K562 (cell line): ENCODE results near the gene ADGRL3. TPM values are rescaled to one million over a fixed set of nuclear protein-coding genes. Genes with fewer than 3 reads are reported as not detected.

Experiments used
- ATAC-seq: fragments of 200-7000 bp; cut with Tn5 transposase; 3 replicates; pipeline ENCODE4 v1.9.1; 2020; ENCODE audit warnings: moderate library complexity
- BruUV-seq: library from RNA; stranded (reverse); fragments of 400-500 nt; replicated peaks from 2 replicates; lab custom pipeline; 2021; lab: Mats Ljungman, UMichigan
- CTCF ChIA-PET: fragments of 300-600 bp; formaldehyde crosslinking; extraction: SDS; loops from one replicate; lab custom pipeline; 2021; ENCODE audit warnings: low intra/inter-chr PET ratio; lab: Yijun Ruan, JAX
- POLR2A ChIA-PET: fragments of 300-600, 350-650 bp; sonication (Branson Sonifier 250); formaldehyde crosslinking; extraction: SDS; loops from one replicate; lab custom pipeline; 2021; ENCODE audit warnings: antibody characterized with exemption, inconsistent platforms; lab: Yijun Ruan, JAX
- DNase-seq, 4 experiments: peaks; one replicate each; pipeline versions ENCODE4 v3.0.0 to v3.0.0-alpha.2; 2011 to 2018; ENCODE audit warnings: low spot score in 3 of 4, mixed read lengths in 3 of 4; ENCODE audit errors: extremely low read depth in 1 of 4
- FAIRE-seq: peaks from 2 replicates; lab custom pipeline; 2011; peaks lifted over from hg19 to GRCh38; lab: Jason Lieb, UNC
- H2AFZ ChIP-seq: 2 replicates; pipeline ENCODE4 v1.6.0; 2011; ENCODE audit warnings: low read depth, low read length, control low read depth, inconsistent platforms
- H3K27ac ChIP-seq: fragments of 200-600 bp; 3 replicates; pipeline ENCODE4 v1.8.0; 2011; ENCODE audit warnings: low read depth, mild to moderate bottlenecking, control low read depth, inconsistent platforms, low read length, moderate library complexity, mixed read lengths; ENCODE audit errors: extremely low read depth
- H3K27me3 ChIP-seq, 2 experiments: fragments of 300-600 bp in 1 of 2; 2 replicates in 1 of 2; 3 replicates in 1 of 2; pipeline versions ENCODE4 v1.6.0 to v1.8.0; 2011; ENCODE audit warnings: inconsistent platforms in 2 of 2, low read length in 2 of 2, mild to moderate bottlenecking in 1 of 2, mixed read lengths in 1 of 2, moderate library complexity in 1 of 2; ENCODE audit not compliant: control insufficient read depth in 2 of 2, insufficient read depth in 2 of 2
- H3K36me3 ChIP-seq: fragments of 300-600 bp; 3 replicates; pipeline ENCODE4 v1.8.0; 2011; ENCODE audit warnings: mild to moderate bottlenecking, low read length, inconsistent platforms; ENCODE audit not compliant: control insufficient read depth, insufficient read depth
- H3K4me1 ChIP-seq, 2 experiments: fragments of 200-600 bp in 1 of 2; replicated peaks in 1 of 2; 2 replicates in 1 of 2; 3 replicates in 1 of 2; pipeline versions ENCODE4 v1.5.1 to v1.8.0; 2011; ENCODE audit warnings: inconsistent platforms in 2 of 2, low read length in 2 of 2, mild to moderate bottlenecking in 1 of 2, mixed read lengths in 1 of 2, moderate library complexity in 1 of 2; ENCODE audit not compliant: control insufficient read depth in 2 of 2, insufficient read depth in 2 of 2
- H3K4me2 ChIP-seq: 2 replicates; pipeline ENCODE4 v1.6.1; 2011; ENCODE audit warnings: low read length, control low read depth, inconsistent platforms, mixed read lengths; ENCODE audit not compliant: insufficient read depth
- H3K4me3 ChIP-seq: fragments of 200-600 bp; sonication (generic), shearing (Covaris generic); 2 replicates; pipeline ENCODE4 v1.5.1; 2016; ENCODE audit warnings: control low read depth, inconsistent platforms
- H3K79me2 ChIP-seq: fragments of 200-600 bp; 3 replicates; pipeline ENCODE4 v1.8.0; 2011; ENCODE audit warnings: low read length, inconsistent platforms; ENCODE audit not compliant: control insufficient read depth, insufficient read depth
- H3K9ac ChIP-seq, 2 experiments: 2 replicates each; pipeline versions ENCODE4 v1.6.0 to v1.6.1; 2011; ENCODE audit warnings: low read depth in 2 of 2, low read length in 2 of 2, control low read depth in 1 of 2, inconsistent platforms in 1 of 2, mild to moderate bottlenecking in 1 of 2, mixed read lengths in 1 of 2; ENCODE audit not compliant: insufficient read depth in 1 of 2
- H3K9me1 ChIP-seq: one replicate; pipeline ENCODE4 v1.6.0; 2011; ENCODE audit warnings: inconsistent platforms, mild to moderate bottlenecking, low read length, moderate library complexity; ENCODE audit not compliant: control insufficient read depth, insufficient read depth
- H3K9me3 ChIP-seq: replicated peaks from 2 replicates; pipeline ENCODE4 v1.5.1; 2011; ENCODE audit warnings: low read depth, low read length, inconsistent platforms; ENCODE audit not compliant: control insufficient read depth, insufficient read depth
- H4K20me1 ChIP-seq: replicated peaks from 2 replicates; pipeline ENCODE4 v1.6.1; 2011; ENCODE audit warnings: low read length, inconsistent platforms, mixed read lengths; ENCODE audit not compliant: control insufficient read depth, insufficient read depth
- DMBX1 ChIP-seq: fragments of 250-450 bp; sonication (Bioruptor Pico); IDR thresholded peaks from 2 replicates; pipeline ENCODE4 v1.8.0; 2022; ENCODE audit warnings: inconsistent platforms, mild to moderate bottlenecking, moderate library complexity, borderline replicate concordance
- ILK ChIP-seq: fragments of 450-650 bp; IDR thresholded peaks from 2 replicates; pipeline ENCODE4 v1.6.1; 2016; ENCODE audit warnings: missing genetic modification characterization, low read depth, mild to moderate bottlenecking, missing compliant biosample characterization, moderate library complexity, borderline replicate concordance
- LARP7 ChIP-seq: fragments of 450-650 bp; IDR thresholded peaks from 2 replicates; pipeline ENCODE4 v1.6.1; 2016
- MAZ ChIP-seq, 2 experiments: fragments of 450-650 bp in 1 of 2; sonication (generic) in 1 of 2; formaldehyde crosslinking; IDR thresholded peaks in 1 of 2; conservative IDR thresholded peaks in 1 of 2; 2 replicates each; pipeline versions ENCODE4 v1.4.0 to v1.5.0; 2020; ENCODE audit warnings: mild to moderate bottlenecking in 1 of 2, missing genetic modification reagents in 1 of 2
- MED1 ChIP-seq: sonication (generic); formaldehyde crosslinking; IDR thresholded peaks from 2 replicates; pipeline ENCODE4 v1.8.1; 2023; ENCODE audit warnings: missing genetic modification reagents, borderline replicate concordance
- MIER1 ChIP-seq: fragments of 450-650 bp; IDR thresholded peaks from 2 replicates; pipeline ENCODE4 v1.6.1; 2016; ENCODE audit warnings: antibody characterized with exemption, mild to moderate bottlenecking, low read depth
- NCOA6 ChIP-seq: fragments of 450-650 bp; IDR thresholded peaks from 2 replicates; pipeline ENCODE4 v1.6.1; 2017; ENCODE audit warnings: mild to moderate bottlenecking
- NEUROD1 ChIP-seq: fragments of 150-350 bp; IDR thresholded peaks from 2 replicates; pipeline ENCODE4 v1.6.1; 2014; ENCODE audit warnings: borderline replicate concordance, low read length, low read depth; ENCODE audit not compliant: partially characterized antibody
- POLR2B ChIP-seq: fragments of 450-650 bp; IDR thresholded peaks from 2 replicates; pipeline ENCODE4 v1.6.1; 2018; ENCODE audit warnings: low read depth; ENCODE audit not compliant: partially characterized antibody
- RCOR1 ChIP-seq, 2 experiments: IDR thresholded peaks; 2 replicates each; pipeline ENCODE4 v1.6.1; 2012; ENCODE audit warnings: low read depth in 2 of 2, low read length in 2 of 2, borderline replicate concordance in 1 of 2, improper control_type of control experiment in 1 of 2
- SIN3A ChIP-seq, 2 experiments: fragments of 150-350 bp in 1 of 2; IDR thresholded peaks; 2 replicates each; pipeline ENCODE4 v1.6.1; 2011 to 2016; ENCODE audit warnings: borderline replicate concordance in 2 of 2, low read depth in 2 of 2, low read length in 2 of 2, mild to moderate bottlenecking in 2 of 2, moderate library complexity in 2 of 2; ENCODE audit not compliant: control insufficient read depth in 1 of 2
- SMARCB1 ChIP-seq: IDR thresholded peaks from 2 replicates; pipeline ENCODE4 v1.6.1; 2011; ENCODE audit warnings: improper control_type of control experiment, low read depth; ENCODE audit not compliant: insufficient read length
- USF2 ChIP-seq: sonication (generic); formaldehyde crosslinking; IDR thresholded peaks from 2 replicates; pipeline ENCODE4 v1.5.0; 2020; ENCODE audit warnings: missing genetic modification reagents
- ZFP1 ChIP-seq: fragments of 450-650 bp; formaldehyde crosslinking; IDR thresholded peaks from 2 replicates; pipeline ENCODE4 v1.4.0; 2020; ENCODE audit warnings: mild to moderate bottlenecking, mixed read lengths
- ZNF347 ChIP-seq: fragments of 450-650 bp; formaldehyde crosslinking; IDR thresholded peaks from 2 replicates; pipeline ENCODE4 v1.4.0; 2020; ENCODE audit warnings: low read depth, mild to moderate bottlenecking, moderate library complexity
- ZNF57 ChIP-seq: fragments of 450-650 bp; formaldehyde crosslinking; IDR thresholded peaks from 2 replicates; pipeline ENCODE4 v1.4.0; 2020; ENCODE audit warnings: mild to moderate bottlenecking, moderate library complexity
- ZNF76 ChIP-seq: fragments of 250-450 bp; sonication (Bioruptor Pico); IDR thresholded peaks from 2 replicates; pipeline ENCODE4 v1.4.0; 2020; ENCODE audit warnings: mild to moderate bottlenecking, moderate library complexity, borderline replicate concordance
- WGBS: fragments of 100-300 bp; shearing (Covaris generic); methylation state at CpG from one replicate; pipeline ENCODE4 v1.1.6; 2016; ENCODE audit warnings: low coverage, mixed read lengths; ENCODE audit not compliant: insufficient coverage; ENCODE audit errors: missing lambda C conversion rate; 5-methylcytosine and 5-hydroxymethylcytosine counted together
- in situ Hi-C: fragments of 300-500 bp; cut with MboI; formaldehyde crosslinking; loops from 4 replicates; pipeline ENCODE4 v1.15.0; 2018; ENCODE audit warnings: inconsistent platforms, mixed read lengths
- intact Hi-C: fragments of 100-400 bp; cut with micrococcal nuclease; formaldehyde crosslinking; loops from 2 replicates; pipeline ENCODE4 v1.14.2; 2022
- polyA plus RNA-seq, 8 experiments: library from polyadenylated mRNA; depleted of rRNA in 4 of 8; stranded (reverse) in 5 of 8; unstranded in 3 of 8; fragments of >200 nt; fragmentation: Nextera tagmentation in 2 of 8; fragmentation: Illumina TruSeq in 1 of 8; extraction: Ambion mirVana in 2 of 8; extraction: Trizol in 1 of 8; gene quantifications; 2 replicates each; pipeline versions ENCODE4 v1.2.1 to v1.2.3, GENCODE V29; 2011 to 2014; ENCODE audit warnings: inconsistent platforms in 1 of 8, missing spikeins in 1 of 8
- total RNA-seq, 7 experiments: library from RNA; depleted of rRNA in 6 of 7; stranded (reverse); fragments of >200 nt in 6 of 7; fragmentation: Illumina TruSeq in 2 of 7; extraction: Trizol in 2 of 7; gene quantifications; 2 replicates each; pipeline versions ENCODE4 v1.2.1 to v1.2.3, GENCODE V29; 2011 to 2021; ENCODE audit warnings: low replicate concordance in 1 of 7

The ADGRL3 gene
- total and polyA plus RNA-seq, 9 of the 15 experiments (the other 6 are each of a cell fraction or from before 2014, with no cell fraction given): 0.03 to 0.14 (median 0.04) TPM; not detected in 2

GRCh38 chr4:61405307-61405706 lies 205.2 kb downstream of the ADGRL3 start:
- H3K27ac ChIP-seq: no peak overlapping the region
- H3K4me1 ChIP-seq: no peaks in the 10 kb centered on the region
- no peaks in the 10 kb centered on the region for H3K27me3 ChIP-seq
- FAIRE-seq: no peak
- H2AFZ ChIP-seq: no peak overlapping the region
- no peaks in the 10 kb centered on the region for H3K9me3 ChIP-seq
- no peak overlapping the region for H3K4me2 ChIP-seq
- 11% methylated on average over 1 of the region's 1 CpG for WGBS
- POLR2A ChIA-PET: no interaction called here
- TF ChIP-seq DMBX1 (CRISPR knock-in tag) (no peak), SIN3A (IDR thresholded peaks at IDR 0.05; ENCODE audit: borderline replicate concordance in 2 of 2, control insufficient read depth in 1 of 2, low read depth in 2 of 2, low read length in 2 of 2) (no peak), MAZ (CRISPR knock-in tag; conservative IDR thresholded peaks at IDR 0.05 in 1 of 2, IDR thresholded peaks at IDR 0.05 in 1 of 2) (no peak), ZFP1 (no peak), MIER1 (no peak), NCOA6 (no peak), USF2 (no peak), MED1 (CRISPR knock-in tag) (no peak), SMARCB1 (no peak), ZNF76 (no peak), RCOR1 (IDR thresholded peaks at IDR 0.05; ENCODE audit: borderline replicate concordance in 1 of 2, low read depth in 2 of 2, low read length in 2 of 2) (no peak), NEUROD1 (no peak), ILK (tag) (no peak), ZNF347 (CRISPR knock-in tag) (no peak), LARP7 (no peak), POLR2B (no peak), ZNF57 (CRISPR knock-in tag) (no peak)
- no peak overlapping the region for H3K4me3 ChIP-seq
- H4K20me1 ChIP-seq: no peaks in the 10 kb centered on the region
- H3K9me1 ChIP-seq: no peaks in the 10 kb centered on the region
- CTCF ChIA-PET: no interaction called here
- H3K79me2 ChIP-seq: no peaks in the 10 kb centered on the region
- no peaks in the 10 kb centered on the region for H3K36me3 ChIP-seq
- ATAC-seq: no peak
- intact Hi-C loops (no loop called here), in situ Hi-C loops (no loop called here)
- BruUV-seq: no TSS peak
- DNase-seq: no peak
- H3K9ac ChIP-seq: no peak overlapping the region
